Skeletal muscle tissue (tissue), 5 donors: Measurements from ENCODE around the gene COQ8A. TPM values are rescaled to one million over a fixed set of nuclear protein-coding genes. Genes with fewer than 3 reads are reported as not detected.

Experiments used
- H3K27ac ChIP-seq: one replicate; pipeline ENCODE4 v1.7.0; 2013; ENCODE audit warnings: mild to moderate bottlenecking, low read depth, low read length, inconsistent platforms
- H3K27me3 ChIP-seq, 3 donors: one replicate each; pipeline ENCODE4 v1.7.0; 2013; ENCODE audit warnings: low read length in 3 of 3; ENCODE audit not compliant: control insufficient read depth in 3 of 3, insufficient read depth in 3 of 3
- H3K36me3 ChIP-seq, 3 donors: one replicate each; pipeline ENCODE4 v1.7.0; 2013; ENCODE audit warnings: low read length in 3 of 3; ENCODE audit not compliant: control insufficient read depth in 3 of 3, insufficient read depth in 3 of 3
- H3K4me1 ChIP-seq, 3 donors: one replicate each; pipeline ENCODE4 v1.7.0; 2013; ENCODE audit warnings: low read length in 3 of 3, mild to moderate bottlenecking in 3 of 3; ENCODE audit not compliant: control insufficient read depth in 3 of 3, insufficient read depth in 3 of 3
- H3K4me3 ChIP-seq, 3 donors: one replicate each; pipeline ENCODE4 v1.7.0; 2013; ENCODE audit warnings: low read length in 3 of 3
- H3K9ac ChIP-seq, 3 donors: one replicate each; pipeline ENCODE4 v1.7.0; 2013; ENCODE audit warnings: low read length in 3 of 3, mild to moderate bottlenecking in 3 of 3, moderate library complexity in 2 of 3, low read depth in 1 of 3
- H3K9me3 ChIP-seq, 3 donors: one replicate each; pipeline ENCODE4 v1.7.0; 2013; ENCODE audit warnings: low read length in 3 of 3; ENCODE audit not compliant: control insufficient read depth in 3 of 3
- small RNA-seq: library from RNA; depleted of rRNA; stranded (forward); fragments of <200 nt; gene quantifications from one replicate; pipeline ENCODE3, GENCODE V24; 2014
- total RNA-seq: library from RNA; depleted of rRNA; stranded (reverse); fragments of >200 nt; gene quantifications from one replicate; pipeline ENCODE4 v1.2.3, GENCODE V29; 2014
- donor health status: Osteomylitis.

The COQ8A gene
- total RNA-seq, 1 donor from 2014 or later: 64.7 TPM

GRCh38 chr1:227010645-227011044 is 70.6 kb downstream of the COQ8A start:
- Histone ChIP-seq H3K9ac (no peak overlapping the region), H3K4me3 (no peak overlapping the region), H3K9me3 (no peaks in the 10 kb centered on the region), H3K27ac (no peak overlapping the region), H3K4me1 (no peaks in the 10 kb centered on the region), H3K27me3 (no peaks in the 10 kb centered on the region), H3K36me3 (peaks cover 2 to 12% (median 3%) of the 10 kb centered on the region in 3 donors)

GRCh38 chr1:227016990-227017389 is 76.9 kb downstream of the COQ8A start:
- Histone ChIP-seq H3K4me1 (no peaks in the 10 kb centered on the region), H3K27me3 (no peaks in the 10 kb centered on the region), H3K36me3 (peaks cover 6 to 40% (median 34%) of the 10 kb centered on the region in 3 donors), H3K4me3 (no peak overlapping the region), H3K9ac (no peak overlapping the region), H3K27ac (no peak overlapping the region), H3K9me3 (no peaks in the 10 kb centered on the region)

- Histone ChIP-seq H3K9me3 (no peaks in the 10 kb centered on the region), H3K4me1 (no peaks in the 10 kb centered on the region), H3K36me3 (peaks cover 5 to 29% (median 10%) of the 10 kb centered on the region in 3 donors), H3K9ac (no peak overlapping the region), H3K4me3 (no peak overlapping the region), H3K27ac (no peak overlapping the region), H3K27me3 (no peaks in the 10 kb centered on the region)
Measured at GRCh38 chr1:227032396-227032795, 92.3 kb downstream of the COQ8A start.

DNA sequence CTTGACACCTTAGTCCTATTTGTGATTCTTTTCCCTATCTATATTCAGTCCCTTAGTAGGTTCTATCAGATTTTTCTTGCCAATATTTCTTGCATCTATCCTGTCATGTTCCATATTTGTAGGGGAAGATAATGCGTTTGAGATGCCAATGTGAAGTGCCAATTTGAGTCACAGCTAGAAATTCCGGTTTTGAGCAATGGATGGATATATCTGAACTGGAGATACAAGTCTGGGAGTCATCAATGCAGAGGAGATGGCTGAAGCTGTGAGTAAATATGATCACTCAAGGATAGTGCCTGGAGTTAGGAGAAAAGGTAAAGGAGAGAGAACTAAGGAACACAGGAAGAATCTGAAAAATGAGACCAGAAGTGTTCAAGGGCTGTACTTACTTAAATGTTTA is 93.8 kb downstream of the COQ8A start:
- Histone ChIP-seq H3K9me3 (no peaks in the 10 kb centered on the region), H3K4me1 (no peaks in the 10 kb centered on the region), H3K27ac (no peak overlapping the region), H3K27me3 (no peaks in the 10 kb centered on the region), H3K4me3 (no peak overlapping the region), H3K36me3 (peaks cover 4 to 24% (median 12%) of the 10 kb centered on the region in 3 donors), H3K9ac (no peak overlapping the region)

DNA sequence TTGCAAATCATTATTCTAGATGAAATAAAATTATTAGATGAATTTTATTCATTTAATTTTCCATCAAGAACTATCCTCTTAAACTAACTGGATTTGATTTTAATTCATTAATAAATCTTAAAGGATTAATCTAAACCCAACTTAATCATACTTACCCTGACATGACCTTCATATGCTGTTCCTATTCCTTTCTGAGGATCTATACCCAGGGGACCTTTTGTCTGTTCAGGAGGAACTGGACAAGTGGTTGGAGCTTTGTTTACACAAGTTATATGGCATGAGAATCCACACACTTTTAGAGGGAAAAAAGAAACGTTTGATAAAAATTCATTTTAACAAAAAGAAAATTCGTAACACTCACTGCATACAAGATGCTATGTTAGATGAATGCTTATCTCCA is 95.2 kb downstream of the COQ8A start:
- H3K36me3 ChIP-seq: peaks cover 3 to 22% (median 15%) of the 10 kb centered on the region in 3 donors

GRCh38 chr1:227037121-227037520 is 97.0 kb downstream of the COQ8A start:
- Histone ChIP-seq H3K36me3 (peaks cover 3 to 22% (median 15%) of the 10 kb centered on the region in 3 donors), H3K9ac (no peak overlapping the region), H3K9me3 (no peaks in the 10 kb centered on the region), H3K4me1 (no peaks in the 10 kb centered on the region), H3K27me3 (no peaks in the 10 kb centered on the region), H3K27ac (no peak overlapping the region), H3K4me3 (no peak overlapping the region)

More for the DNA sequence above, 95.2 kb downstream of the COQ8A start:
- Histone ChIP-seq H3K4me1 (no peaks in the 10 kb centered on the region), H3K27me3 (no peaks in the 10 kb centered on the region), H3K4me3 (no peak overlapping the region), H3K9me3 (no peaks in the 10 kb centered on the region), H3K9ac (no peak overlapping the region), H3K27ac (no peak overlapping the region)

Small RNAs within 50 kb of the gene (small RNA-seq; reads per million reads assigned to genes)
- gene AL353689.1: not detected

Other genes starting within 250 kb of the COQ8A start
- 18.8 TPM for gene ITPKB, start 201.0 kb upstream of the COQ8A start, total RNA-seq
- 173 TPM for gene PSEN2, start 69.7 kb upstream of the COQ8A start, total RNA-seq